RWPE1 (cell line): ENCODE measurements around the gene CLEC20A.

Experiments
- CTCF ChIA-PET: fragments of 350-600 bp; sonication (Branson Sonifier 250); formaldehyde crosslinking; extraction: SDS; loops from one replicate; lab custom pipeline; 2021; lab: Yijun Ruan, JAX
- POLR2A ChIA-PET: fragments of 400-600 bp; formaldehyde crosslinking; extraction: SDS; loops from one replicate; lab custom pipeline; 2020; ENCODE audit warnings: antibody characterized with exemption; ENCODE audit not compliant: low non-redundant PET; lab: Yijun Ruan, JAX
- DNase-seq: peaks from one replicate; pipeline ENCODE4 v3.0.0; 2012; ENCODE audit warnings: low spot score
- H3K27ac ChIP-seq: fragments of 450-650 bp; 2 replicates; pipeline ENCODE4 v1.5.1; 2017
- CTCF ChIP-seq: fragments of 450-650 bp; conservative IDR thresholded peaks from 2 replicates; pipeline ENCODE4 v1.5.1; 2017; ENCODE audit warnings: low read depth, mild to moderate bottlenecking

Gene CLEC20A

GRCh38 chr1:178461701-178462100 lies 35.1 kb downstream of the CLEC20A start:
- ChIA-PET CTCF (interaction anchor here (0.6 kb wide), 1 partner anchor 894 kb away, joined by 3 read pairs; no protein-coding TSS in a partner anchor), POLR2A (no interaction called here)
- no peak overlapping the region for H3K27ac ChIP-seq
- TF ChIP-seq CTCF, result no peak
- no peak for DNase-seq

GRCh38 chr1:178461104-178461503 lies 35.7 kb downstream of the CLEC20A start:
- ChIA-PET CTCF (interaction anchor here (0.6 kb wide), 1 partner anchor 893 kb away, joined by 3 read pairs; no protein-coding TSS in a partner anchor), POLR2A (no interaction called here)
- H3K27ac ChIP-seq, result no peak overlapping the region
- TF ChIP-seq CTCF, result no peak
- no peak for DNase-seq

GRCh38 chr1:178458203-178458602 lies 38.6 kb downstream of the CLEC20A start:
- DNase-seq, result no peak
- ChIA-PET POLR2A (no interaction called here), CTCF (interaction anchor here (0.7 kb wide), 1 partner anchor 15 kb away, joined by 5 read pairs; no protein-coding TSS in a partner anchor)
- TF ChIP-seq CTCF, result no peak
- H3K27ac ChIP-seq, result no peak overlapping the region

- POLR2A ChIA-PET, result no interaction called here
These were observed 39.1 kb downstream of the CLEC20A start for GRCh38 chr1:178457651-178458050.

GRCh38 chr1:178456472-178456871 lies 40.3 kb downstream of the CLEC20A start:
- POLR2A ChIA-PET, result no interaction called here
- CTCF ChIA-PET, result no interaction called here
- no peak overlapping the region for H3K27ac ChIP-seq
- no peak for TF ChIP-seq CTCF
- DNase-seq, result no peak

More at GRCh38 chr1:178457651-178458050, 39.1 kb downstream of the CLEC20A start:
- no peak overlapping the region for H3K27ac ChIP-seq
- DNase-seq, result no peak
- CTCF ChIA-PET, result no interaction called here
- TF ChIP-seq CTCF, result no peak

- CTCF ChIA-PET, result no interaction called here
- no peak overlapping the region for H3K27ac ChIP-seq
- no peak for DNase-seq
- POLR2A ChIA-PET, result no interaction called here
- no peak for TF ChIP-seq CTCF
These were observed 44.8 kb downstream of the CLEC20A start for GRCh38 chr1:178452013-178452412.
